GM19023 (cell line): ENCODE measurements around the gene CNPY4.

Experiments
- ATAC-seq: cut with Tn5 transposase; IDR thresholded peaks from one replicate; pipeline ENCODE4 v1.9.1; 2021; ENCODE audit warnings: mild to moderate bottlenecking, moderate library complexity; ENCODE audit not compliant: unreplicated experiment

CNPY4 gene

GRCh38 chr7:100166317-100166940 lies 47.0 kb downstream of the CNPY4 start:
- ATAC-seq = no peak

GRCh38 chr7:100166970-100167911 lies 47.8 kb downstream of the CNPY4 start:
- ATAC-seq = no peak

- ATAC-seq = no peak
These were observed 48.5 kb downstream of the CNPY4 start for GRCh38 chr7:100167912-100168323.

- no peak for ATAC-seq
These were observed 49.9 kb downstream of the CNPY4 start for GRCh38 chr7:100169147-100169850.

GRCh38 chr7:100170101-100170897 lies 50.9 kb downstream of the CNPY4 start:
- no peak for ATAC-seq

GRCh38 chr7:100171087-100171681 lies 51.8 kb downstream of the CNPY4 start:
- ATAC-seq = no peak

- no peak for ATAC-seq
These were observed 52.4 kb downstream of the CNPY4 start for GRCh38 chr7:100171840-100172239.

- no peak for ATAC-seq
These were observed 54.5 kb downstream of the CNPY4 start for GRCh38 chr7:100173806-100174495.

GRCh38 chr7:100174582-100174981 lies 55.1 kb downstream of the CNPY4 start:
- no peak for ATAC-seq
